MM.1S (cell line): ENCODE measurements around the gene LDLRAD4.

Experiments used
- CTCF ChIP-seq: fragments of 300-600 bp; sonication (generic); IDR thresholded peaks from 2 replicates; pipeline ENCODE4 v1.5.1; 2016; ENCODE audit warnings: antibody characterized with exemption, low read length, mixed read lengths
- EZH2 ChIP-seq: fragments of 300-600 bp; sonication (generic); optimal IDR thresholded peaks from 2 replicates; pipeline ENCODE3; 2017; ENCODE audit warnings: low read depth, mild to moderate bottlenecking, antibody characterized with exemption, low read length, mixed read lengths
- EZH2phosphoT487 ChIP-seq: fragments of 300-600 bp; sonication (generic); IDR thresholded peaks from 2 replicates; pipeline ENCODE4 v1.6.1; 2018; ENCODE audit warnings: antibody characterized with exemption, low read length

DNA sequence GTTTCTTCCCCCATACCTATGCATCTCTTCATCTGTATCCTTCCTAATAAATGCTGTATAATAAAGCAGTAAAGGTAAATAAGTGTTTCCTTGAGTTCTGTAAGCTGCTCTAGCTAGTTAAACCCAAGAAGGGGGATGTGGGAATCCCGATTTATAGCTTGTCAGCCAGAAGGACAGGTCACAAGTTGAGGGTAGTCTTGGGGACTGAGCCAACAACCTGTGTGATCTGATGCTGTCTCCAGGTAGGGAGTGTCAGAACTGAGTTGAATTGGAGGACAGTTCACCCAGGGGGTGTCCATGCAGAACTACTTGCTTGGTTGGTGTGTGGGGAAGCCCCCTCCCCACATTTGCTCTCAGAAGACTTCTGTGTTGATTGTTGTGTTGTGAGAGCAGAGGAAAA, 112.4 kb downstream of the LDLRAD4 start:
- no peak for TF ChIP-seq CTCF
- no peak for TF ChIP-seq EZH2
- no peak for TF ChIP-seq EZH2phosphoT487
